ENCODE data around the gene PLXNA2.

PLXNA2 gene

GRCh38 chr1:208139434-208140045 lies 104.6 kb downstream of the PLXNA2 start:
- no peak for DNase-seq (ENCODE audit: low spot score)

DNA sequence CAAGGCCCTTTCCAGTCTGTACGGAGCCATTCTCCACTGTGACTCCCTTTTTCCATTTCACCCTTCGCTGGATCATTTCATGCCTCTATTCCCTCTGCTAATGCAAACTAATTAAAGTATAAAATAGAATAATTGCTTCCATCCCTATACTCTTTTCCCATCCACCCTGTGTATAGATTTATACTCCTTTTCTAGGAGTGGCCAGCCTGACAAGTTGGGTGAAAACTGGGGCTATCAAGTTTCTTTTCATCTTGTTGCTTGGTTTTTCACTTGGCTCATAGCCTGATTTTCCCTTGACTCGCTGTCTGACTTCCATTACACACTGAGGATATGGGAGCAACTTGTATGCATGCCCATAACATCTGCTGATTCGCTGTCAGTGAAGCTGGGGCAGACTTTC lies 107.0 kb downstream of the PLXNA2 start:
- DNase-seq (ENCODE audit: low spot score), result no peak

GRCh38 chr1:208136459-208137182 lies 107.6 kb downstream of the PLXNA2 start:
- no peak for DNase-seq (ENCODE audit: low spot score)

GRCh38 chr1:208135354-208135753 lies 108.8 kb downstream of the PLXNA2 start:
- no peak for DNase-seq (ENCODE audit: low spot score)

DNA sequence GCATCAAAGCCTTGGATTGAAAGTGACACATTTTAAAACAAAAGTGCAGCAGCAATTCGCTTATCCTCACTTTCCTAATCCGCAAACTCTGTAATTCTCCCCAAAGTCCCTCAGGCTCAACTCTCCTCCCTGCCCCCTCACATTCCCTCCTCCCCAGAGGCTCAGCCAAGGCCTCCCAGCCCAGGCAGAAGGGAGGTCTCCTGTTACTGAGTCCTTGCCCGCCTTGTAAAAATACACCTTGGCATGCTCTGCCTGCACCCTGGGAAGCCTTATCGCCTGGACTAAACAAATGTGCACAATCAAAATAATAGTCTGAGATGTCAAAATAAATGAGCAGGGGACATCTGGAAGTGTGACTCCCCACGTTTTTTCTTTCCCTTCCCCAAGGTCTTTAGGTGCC lies 109.7 kb downstream of the PLXNA2 start:
- no peak for DNase-seq (ENCODE audit: low spot score)

GRCh38 chr1:208133355-208133754 lies 110.8 kb downstream of the PLXNA2 start:
- DNase-seq (ENCODE audit: low spot score), result no peak

DNA sequence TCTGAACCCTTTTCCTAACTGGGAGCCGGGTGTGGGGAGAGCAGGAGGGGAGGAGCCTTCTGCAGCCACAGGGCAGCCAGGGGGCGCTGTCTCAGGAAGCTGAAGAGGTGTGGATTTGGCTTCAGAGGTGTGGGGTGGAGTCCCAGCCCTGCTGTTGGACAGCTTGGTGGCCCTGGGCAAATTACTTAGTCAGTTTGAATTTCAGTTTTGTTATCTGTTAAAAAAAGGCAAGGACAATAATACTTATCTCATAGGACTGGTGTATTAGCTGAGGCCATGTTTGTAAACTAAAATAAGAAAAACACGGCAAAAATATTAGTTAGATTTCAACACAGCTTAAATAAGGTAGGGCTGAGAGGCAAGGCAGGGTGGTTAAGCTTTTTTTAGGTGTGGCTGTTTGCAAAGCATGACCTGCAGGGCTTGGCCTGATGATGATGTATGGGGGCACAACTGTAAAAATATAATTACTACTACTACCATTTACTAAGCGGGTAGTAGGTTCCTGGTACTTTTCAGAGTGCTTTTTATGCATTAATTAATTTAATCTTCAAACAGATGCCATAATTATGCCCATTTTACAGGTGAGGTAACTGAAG lies 111.8 kb downstream of the PLXNA2 start:
- DNase-seq (ENCODE audit: low spot score), result peak; percentile 62

DNA sequence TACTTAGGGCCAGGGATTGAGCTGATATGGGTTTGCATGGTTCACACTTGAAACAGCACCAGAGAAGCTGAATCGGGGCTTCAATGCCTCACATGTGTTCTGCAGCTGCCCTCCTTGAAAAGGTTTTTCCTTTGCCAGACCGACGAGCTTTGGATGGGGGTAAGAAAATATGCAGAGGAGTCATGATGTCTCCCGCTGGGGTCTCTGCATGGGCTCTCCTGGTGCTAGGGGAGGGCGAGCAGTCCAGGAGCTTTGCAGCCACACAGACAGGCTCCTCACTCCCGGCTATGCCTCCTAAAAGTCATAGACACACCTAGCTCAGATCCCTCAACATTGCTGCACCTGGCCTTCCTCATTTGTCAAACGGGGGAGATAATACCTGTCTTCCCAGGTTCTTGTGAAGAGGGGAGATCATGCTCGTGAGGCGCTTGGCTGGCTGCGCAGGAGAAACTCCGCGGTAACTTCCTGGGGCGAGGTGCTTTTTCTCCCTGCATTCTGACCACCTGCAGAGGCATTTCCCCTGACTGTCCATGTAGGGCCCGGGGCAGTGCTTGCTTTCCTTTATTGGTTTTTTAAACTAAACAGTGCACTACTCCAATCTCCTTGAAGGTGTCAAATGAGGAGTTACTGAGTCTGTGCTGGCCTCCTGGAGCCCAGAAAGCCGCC lies 112.4 kb downstream of the PLXNA2 start:
- DNase-seq (ENCODE audit: low spot score), result no peak

DNA sequence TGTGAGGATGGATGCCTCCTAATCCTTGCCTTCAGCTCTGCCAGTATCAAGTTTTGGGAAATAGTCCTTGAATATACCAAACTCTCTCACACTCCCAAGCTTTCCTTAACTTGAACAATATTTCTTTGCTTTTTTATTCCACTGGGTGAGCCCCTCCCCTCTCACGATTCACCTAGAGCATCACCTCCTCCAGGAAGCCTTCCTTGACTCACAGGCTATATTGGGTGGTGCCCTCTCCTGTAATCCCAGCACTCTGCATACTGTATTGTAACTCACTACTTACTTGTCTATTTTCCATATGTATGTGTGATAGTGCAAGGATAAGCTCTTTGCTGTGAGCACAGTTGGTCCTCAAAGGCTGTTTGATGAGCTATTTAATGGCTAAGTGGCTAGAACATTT lies 114.7 kb downstream of the PLXNA2 start:
- DNase-seq (ENCODE audit: low spot score), result no peak

DNA sequence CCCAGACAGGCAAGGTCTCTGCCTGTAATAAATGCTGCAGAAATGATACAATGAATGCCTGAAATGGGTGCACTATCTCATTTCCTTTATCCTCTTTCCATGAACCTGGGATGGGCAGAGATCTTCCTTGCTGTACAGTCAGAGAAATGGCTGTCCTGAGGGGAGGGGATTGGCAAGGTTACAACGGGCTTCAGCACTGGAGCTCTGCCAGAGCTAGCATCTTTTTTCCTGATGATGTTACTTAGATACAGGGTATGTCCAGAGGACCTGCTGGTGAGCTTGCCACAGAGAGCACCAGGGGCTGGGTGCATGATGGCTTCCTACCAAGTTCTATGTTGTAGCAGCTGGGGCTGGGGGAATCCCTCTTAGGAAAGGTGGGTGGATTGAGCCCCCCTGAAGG lies 115.1 kb downstream of the PLXNA2 start:
- DNase-seq (ENCODE audit: low spot score), result no peak

- DNase-seq (ENCODE audit: low spot score), result no peak
Measured at GRCh38 chr1:208127792-208128529, 116.2 kb downstream of the PLXNA2 start.

GRCh38 chr1:208127284-208127683 lies 116.9 kb downstream of the PLXNA2 start:
- DNase-seq (ENCODE audit: low spot score), result no peak

DNA sequence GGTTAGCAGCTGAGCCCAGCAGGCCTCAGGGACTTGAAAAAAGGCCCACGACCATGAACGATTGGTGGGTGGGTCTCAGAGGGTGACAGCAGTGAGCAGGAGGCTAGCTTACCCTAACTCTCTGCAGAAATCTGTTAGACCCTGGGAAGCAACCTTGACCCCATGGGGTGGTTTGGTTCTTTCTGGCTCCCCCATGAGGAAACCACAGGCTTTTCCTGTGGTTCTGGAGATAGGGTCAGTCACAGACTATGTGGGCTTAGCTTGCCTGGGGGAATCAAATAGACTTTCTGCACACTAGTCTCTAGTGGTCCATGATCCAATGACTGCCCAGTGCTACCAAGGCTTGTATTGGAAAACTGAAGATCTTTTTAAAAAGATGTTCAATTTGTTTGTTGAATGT lies 118.1 kb downstream of the PLXNA2 start:
- no peak for DNase-seq (ENCODE audit: low spot score)

DNA sequence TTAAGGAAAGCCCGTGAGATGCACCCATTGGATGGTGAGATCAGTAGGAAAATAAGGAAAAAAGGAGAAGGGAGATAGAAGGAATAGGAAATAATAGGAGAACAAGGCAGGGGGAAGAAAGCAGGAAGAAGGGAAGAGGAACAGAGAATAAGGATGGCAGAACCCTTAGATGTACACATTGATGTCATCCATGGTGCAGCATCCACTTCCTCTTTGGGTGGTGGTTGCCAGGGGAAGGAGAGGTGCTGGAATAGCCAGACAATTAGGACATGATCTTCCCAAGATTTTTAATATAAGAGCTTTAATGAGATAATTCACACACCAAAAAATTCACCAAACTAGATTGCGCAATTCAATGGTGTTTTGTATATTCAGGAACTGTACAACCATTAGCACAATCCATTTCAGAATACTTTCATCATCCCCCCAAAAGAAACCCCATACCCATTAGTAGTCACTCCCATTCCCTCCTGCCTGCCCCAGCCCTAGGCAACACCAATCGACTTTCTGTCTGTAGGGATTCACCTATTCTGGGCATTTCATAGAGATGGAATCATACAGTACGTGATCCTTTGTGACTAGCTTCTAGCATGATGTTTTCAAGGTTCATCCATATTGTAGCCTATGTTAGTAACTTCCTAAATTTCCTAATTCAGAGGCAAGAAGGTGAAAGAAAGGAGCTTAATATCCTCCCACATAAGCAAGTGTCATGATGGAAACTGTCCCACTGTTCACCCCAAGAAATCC lies 121.4 kb downstream of the PLXNA2 start:
- no peak for DNase-seq (ENCODE audit: low spot score)

- no peak for DNase-seq (ENCODE audit: low spot score)
Measured at GRCh38 chr1:208121813-208122364, 122.3 kb downstream of the PLXNA2 start.

GRCh38 chr1:208120431-208120790 lies 123.8 kb downstream of the PLXNA2 start:
- DNase-seq (ENCODE audit: low spot score), result no peak

DNA sequence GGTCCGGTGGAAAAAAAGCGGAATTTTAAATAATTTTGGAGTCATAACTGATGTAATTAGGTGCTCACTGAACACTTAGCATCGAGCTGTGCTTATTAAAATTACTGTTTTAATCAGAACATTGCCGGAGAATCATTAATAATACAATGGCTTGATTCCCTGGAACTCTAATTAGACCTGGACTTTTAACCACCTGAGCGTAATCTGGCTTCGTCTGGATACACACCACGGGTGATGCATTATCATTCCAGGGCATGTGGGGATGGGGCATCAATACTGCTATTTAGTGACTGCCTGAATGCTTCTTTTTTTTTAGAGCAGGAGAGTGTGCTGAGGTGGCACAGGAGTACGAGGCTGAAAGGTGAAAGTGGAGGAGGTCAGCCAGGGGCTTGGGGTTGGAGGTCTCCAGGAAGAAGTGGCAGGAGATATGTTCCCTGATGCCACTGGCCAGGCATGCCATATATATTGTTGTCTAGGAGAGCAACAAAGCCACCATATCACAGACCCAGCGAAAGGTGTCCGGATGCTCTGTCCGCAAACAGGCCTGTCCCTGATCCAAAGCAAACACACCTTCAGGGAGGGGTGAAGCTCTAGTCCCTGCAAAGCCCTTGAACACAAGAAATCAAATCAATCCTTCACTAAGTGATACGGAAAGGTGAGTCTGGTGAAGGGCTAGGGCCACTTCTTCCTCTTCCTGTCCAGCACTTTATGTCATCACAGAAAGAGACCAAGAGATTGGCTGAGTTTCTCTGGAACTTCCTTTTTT lies 125.2 kb downstream of the PLXNA2 start:
- no peak for DNase-seq (ENCODE audit: low spot score)

DNA sequence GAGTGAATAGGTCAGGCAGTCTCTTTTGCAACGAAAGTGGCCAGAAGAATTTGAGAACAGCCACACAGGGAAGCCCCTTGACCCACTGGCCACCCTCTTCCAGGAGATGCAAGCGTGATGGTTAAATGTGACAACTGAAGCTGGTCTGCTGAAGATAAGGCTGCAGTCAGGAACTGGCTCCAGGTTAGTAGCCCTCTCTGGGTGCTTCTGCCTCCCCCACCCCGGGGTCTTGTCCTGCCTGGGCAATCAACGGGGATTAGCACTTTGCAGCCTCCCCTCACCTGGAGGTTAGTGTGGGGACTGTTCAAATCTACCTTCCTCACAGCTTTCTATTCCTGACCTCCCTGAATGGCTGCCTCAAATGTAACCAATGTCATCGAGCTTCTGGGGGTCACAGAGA lies 125.9 kb downstream of the PLXNA2 start:
- no peak for DNase-seq (ENCODE audit: low spot score)

DNA sequence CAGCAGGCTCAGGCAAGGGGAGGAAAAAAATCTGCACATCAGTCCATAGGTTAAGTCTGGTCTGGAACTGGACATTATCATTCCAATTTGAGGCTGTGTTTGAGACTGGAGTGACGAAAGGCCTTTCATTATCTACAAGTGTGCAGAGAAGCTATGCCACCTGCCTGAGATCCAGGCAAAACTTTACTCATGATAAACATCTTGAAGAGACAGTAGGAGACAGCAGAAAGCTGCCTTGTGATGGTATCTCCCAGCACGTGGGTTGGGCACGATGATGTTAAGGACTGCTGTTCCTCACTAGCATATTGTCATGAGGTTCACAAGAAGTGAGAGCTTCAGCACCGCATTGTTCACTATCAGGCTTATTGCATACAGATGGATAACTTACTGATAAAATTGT lies 126.4 kb downstream of the PLXNA2 start:
- DNase-seq (ENCODE audit: low spot score), result no peak

DNA sequence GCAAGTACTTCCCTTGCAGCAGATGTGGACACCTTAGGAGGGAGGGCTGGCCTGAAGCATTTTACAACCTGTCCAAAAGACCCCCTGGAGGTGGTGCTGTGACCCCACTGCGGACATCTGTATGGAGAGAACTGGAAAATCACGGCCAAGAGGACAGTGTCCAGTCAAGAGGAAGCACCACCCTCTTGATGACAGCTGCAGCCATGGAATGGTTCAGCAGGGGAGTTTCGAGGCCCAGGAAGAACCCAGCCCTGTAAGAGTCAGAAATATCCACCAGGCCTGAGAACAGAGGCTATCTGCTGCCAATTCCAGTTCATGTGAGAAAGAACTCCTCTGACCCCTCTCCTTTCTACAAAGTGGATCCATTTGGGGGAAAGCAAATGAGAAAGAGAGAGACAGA lies 126.8 kb downstream of the PLXNA2 start:
- no peak for DNase-seq (ENCODE audit: low spot score)

Measured in D341Med (cell line).